Endodermal cell (in vitro differentiated cells): ENCODE data around the gene BCL2L14. TPM values are rescaled to one million over a fixed set of nuclear protein-coding genes. Genes with fewer than 3 reads are reported as not detected.
A peak's percentile ranks its signal among the peaks of the same experiment; 100 is the strongest.

Source experiments
- DNase-seq: peaks from one replicate; pipeline ENCODE4 v3.0.0-alpha.2; 2017
- H3K27ac ChIP-seq: 2 replicates; pipeline ENCODE4 v1.5.1; 2013; ENCODE audit warnings: mild to moderate bottlenecking, low read depth, low read length, moderate library complexity
- H3K27me3 ChIP-seq: 2 replicates; pipeline ENCODE4 v1.6.1; 2013; ENCODE audit warnings: mild to moderate bottlenecking, low read length, moderate library complexity; ENCODE audit not compliant: insufficient read depth, control insufficient read depth, poor library complexity, severe bottlenecking
- H3K36me3 ChIP-seq: 2 replicates; pipeline ENCODE4 v1.7.0; 2013; ENCODE audit warnings: mild to moderate bottlenecking, low read length, moderate library complexity; ENCODE audit not compliant: control insufficient read depth, insufficient read depth
- H3K4me1 ChIP-seq: one replicate; pipeline ENCODE4 v1.7.0; 2013; ENCODE audit warnings: low read length; ENCODE audit not compliant: control insufficient read depth, insufficient read depth
- H3K4me3 ChIP-seq: 2 replicates; pipeline ENCODE4 v1.5.1; 2013; ENCODE audit warnings: mild to moderate bottlenecking, low read length, moderate library complexity
- H3K9ac ChIP-seq: 2 replicates; pipeline ENCODE4 v1.6.1; 2013; ENCODE audit warnings: mild to moderate bottlenecking, low read length, moderate library complexity; ENCODE audit not compliant: poor library complexity, severe bottlenecking; ENCODE audit errors: extremely low read depth
- H3K9me3 ChIP-seq: 2 replicates; pipeline ENCODE4 v1.6.1; 2013; ENCODE audit warnings: mild to moderate bottlenecking, low read length, moderate library complexity; ENCODE audit not compliant: control insufficient read depth
- H3K27ac Mint-ChIP-seq: 2 replicates; pipeline ENCODE4 v1.8.0; 2020; ENCODE audit warnings: mixed read lengths
- H3K27me3 Mint-ChIP-seq: 2 replicates; pipeline ENCODE4 v1.8.0; 2021; ENCODE audit warnings: mild to moderate bottlenecking, mixed read lengths; ENCODE audit not compliant: insufficient read depth
- H3K36me3 Mint-ChIP-seq: 2 replicates; pipeline ENCODE4 v1.8.0; 2020; ENCODE audit warnings: low read depth, mixed read lengths
- H3K4me1 Mint-ChIP-seq: 2 replicates; pipeline ENCODE4 v1.8.0; 2020; ENCODE audit warnings: mixed read lengths
- H3K4me3 Mint-ChIP-seq: 2 replicates; pipeline ENCODE4 v1.8.0; 2020; ENCODE audit warnings: mild to moderate bottlenecking, moderate library complexity, mixed read lengths
- H3K9me3 Mint-ChIP-seq: 2 replicates; pipeline ENCODE4 v1.8.0; 2020; ENCODE audit warnings: mild to moderate bottlenecking, mixed read lengths
- WGBS, 2 experiments: methylation state at CpG; one replicate each; pipeline versions ENCODE4 v1.1.5 to v1.1.7; 2013; ENCODE audit warnings: missing lambda C conversion rate in 2 of 2, mixed read lengths in 1 of 2; ENCODE audit not compliant: insufficient coverage in 1 of 2, insufficient read length in 1 of 2; 5-methylcytosine and 5-hydroxymethylcytosine counted together
- total RNA-seq, 2 donors: library from RNA; stranded (reverse); fragmentation: NEBNext Ultra II Directional in 1 of 2; extraction: Animal tissue kit (Norgen Biotek cat#: 25700) in 1 of 2; gene quantifications; 2 replicates in 1 of 2; 3 replicates in 1 of 2; pipeline ENCODE4 v1.2.1, GENCODE V29; 2021
- TF ChIP-seq, protein P1 (sequence below): fragments of 200-600 bp; sonication (generic); conservative IDR thresholded peaks from 2 replicates; pipeline ENCODE4 v1.5.0; 2021; ENCODE audit warnings: antibody characterized with exemption, mild to moderate bottlenecking

BCL2L14 gene
- total RNA-seq, 2 donors from 2014 or later = 4.4 to 10.5 TPM

DNA sequence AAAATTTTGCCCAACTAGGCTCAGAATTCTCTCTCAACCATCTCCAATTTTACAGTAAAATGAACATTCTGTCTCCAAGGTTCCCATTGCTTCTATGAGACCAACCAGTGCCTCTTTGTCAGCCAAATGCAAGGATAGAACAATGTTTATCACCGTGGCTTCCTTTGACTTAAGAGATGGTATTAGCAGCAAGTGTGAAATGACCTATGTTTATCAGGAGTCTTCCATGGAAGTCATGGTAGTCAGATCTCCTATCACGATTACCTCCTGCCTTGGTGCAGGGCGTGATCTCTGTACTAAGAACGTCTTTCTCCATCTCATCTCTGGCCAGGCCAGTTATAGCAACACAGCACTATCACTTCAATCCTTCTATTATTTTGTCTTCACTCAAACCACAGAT, 6.1 kb upstream of the BCL2L14 start:
- Histone ChIP-seq H3K27ac (no peak overlapping the region), H3K9ac (no peak overlapping the region), H3K4me1 (peaks cover 4% of the 10 kb centered on the region), H3K27me3 (no peaks in the 10 kb centered on the region), H3K4me3 (no peak overlapping the region), H3K36me3 (no peaks in the 10 kb centered on the region), H3K9me3 (no peaks in the 10 kb centered on the region)
- Mint-ChIP-seq H3K9me3 (no peaks in the 10 kb centered on the region), H3K4me3 (no peak overlapping the region), H3K27me3 (no peaks in the 10 kb centered on the region), H3K36me3 (peaks cover 4% of the 10 kb centered on the region), H3K27ac (peak overlapping the region; percentile 91), H3K4me1 (peaks cover 57% of the 10 kb centered on the region)
- TF ChIP-seq, protein P1, sequence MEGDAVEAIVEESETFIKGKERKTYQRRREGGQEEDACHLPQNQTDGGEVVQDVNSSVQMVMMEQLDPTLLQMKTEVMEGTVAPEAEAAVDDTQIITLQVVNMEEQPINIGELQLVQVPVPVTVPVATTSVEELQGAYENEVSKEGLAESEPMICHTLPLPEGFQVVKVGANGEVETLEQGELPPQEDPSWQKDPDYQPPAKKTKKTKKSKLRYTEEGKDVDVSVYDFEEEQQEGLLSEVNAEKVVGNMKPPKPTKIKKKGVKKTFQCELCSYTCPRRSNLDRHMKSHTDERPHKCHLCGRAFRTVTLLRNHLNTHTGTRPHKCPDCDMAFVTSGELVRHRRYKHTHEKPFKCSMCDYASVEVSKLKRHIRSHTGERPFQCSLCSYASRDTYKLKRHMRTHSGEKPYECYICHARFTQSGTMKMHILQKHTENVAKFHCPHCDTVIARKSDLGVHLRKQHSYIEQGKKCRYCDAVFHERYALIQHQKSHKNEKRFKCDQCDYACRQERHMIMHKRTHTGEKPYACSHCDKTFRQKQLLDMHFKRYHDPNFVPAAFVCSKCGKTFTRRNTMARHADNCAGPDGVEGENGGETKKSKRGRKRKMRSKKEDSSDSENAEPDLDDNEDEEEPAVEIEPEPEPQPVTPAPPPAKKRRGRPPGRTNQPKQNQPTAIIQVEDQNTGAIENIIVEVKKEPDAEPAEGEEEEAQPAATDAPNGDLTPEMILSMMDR = no peak
- DNase-seq = peak; percentile 59
- 52 to 67% methylated on average over 1 to 4 of the region's 4 CpGs for WGBS, 2 experiments

DNA sequence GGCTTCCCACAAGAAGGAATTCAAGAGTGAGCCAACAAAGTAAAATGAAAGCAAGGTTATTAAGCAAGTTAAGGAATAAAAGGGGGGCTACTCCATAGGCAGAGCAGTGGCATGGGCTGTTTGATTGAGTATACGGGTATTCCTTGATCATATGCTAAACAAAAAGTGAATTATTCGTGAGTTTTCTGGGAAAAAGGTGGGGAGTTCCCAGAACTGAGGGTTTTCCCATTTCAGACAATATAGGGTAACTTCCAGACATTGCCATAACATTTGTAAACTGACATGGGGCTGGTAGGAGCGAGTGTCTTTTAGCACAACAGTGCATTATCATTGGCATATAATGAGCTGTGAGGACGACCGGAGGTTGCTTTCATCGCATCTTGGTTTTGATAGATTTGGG, 2.0 kb upstream of the BCL2L14 start:
- no peak for DNase-seq
- H3K4me3 Mint-ChIP-seq = no peak overlapping the region
- peaks cover 64% of the 10 kb centered on the region for H3K4me1 Mint-ChIP-seq
- Histone ChIP-seq H3K27me3 (no peaks in the 10 kb centered on the region), H3K27ac (no peak overlapping the region), H3K4me1 (peaks cover 21% of the 10 kb centered on the region), H3K36me3 (no peaks in the 10 kb centered on the region), H3K4me3 (no peak overlapping the region), H3K9ac (no peak overlapping the region), H3K9me3 (no peaks in the 10 kb centered on the region)
- WGBS, 2 experiments = 90 to 99% methylated on average over 6 of the region's 6 CpGs
- no peaks in the 10 kb centered on the region for H3K27me3 Mint-ChIP-seq
- TF ChIP-seq, protein P1 = no peak
- peaks cover 6% of the 10 kb centered on the region for H3K36me3 Mint-ChIP-seq
- H3K9me3 Mint-ChIP-seq = no peaks in the 10 kb centered on the region
- no peak overlapping the region for H3K27ac Mint-ChIP-seq

DNA sequence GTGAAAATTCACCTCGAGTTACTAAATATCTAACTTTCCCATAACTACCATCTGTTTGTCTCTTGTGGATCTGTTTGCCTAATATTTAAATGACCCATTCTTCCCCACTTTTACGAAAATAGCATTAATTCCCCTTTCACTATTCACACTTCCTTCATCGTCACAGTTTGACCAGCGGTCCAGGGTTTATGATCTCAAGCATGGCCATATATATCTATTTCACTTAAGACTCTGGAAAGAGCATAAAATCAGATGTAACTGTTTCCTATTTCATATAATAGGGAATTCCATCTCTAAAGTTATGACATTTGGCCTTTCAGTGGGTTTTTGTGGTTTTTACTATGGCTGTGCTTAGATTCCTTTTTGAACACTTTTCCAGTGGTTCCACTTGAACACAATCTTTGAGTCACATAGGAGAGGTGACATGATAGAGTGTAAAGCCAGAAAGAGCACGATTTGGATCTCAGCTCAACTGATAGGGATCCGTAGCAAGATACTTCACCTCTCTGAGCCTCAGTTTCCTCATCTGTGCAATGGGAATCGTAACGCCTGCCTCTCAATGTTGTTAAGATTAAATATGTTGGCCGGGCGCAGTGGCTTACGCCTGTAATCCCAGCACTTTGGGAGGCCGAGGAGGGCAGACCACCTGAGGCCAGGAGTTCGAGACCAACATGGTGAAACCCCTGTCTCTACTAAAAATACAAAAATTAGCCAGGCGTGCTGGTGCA, 754 bp upstream of the BCL2L14 start:
- Mint-ChIP-seq H3K4me1 (peaks cover 53% of the 10 kb centered on the region), H3K36me3 (peaks cover 6% of the 10 kb centered on the region), H3K9me3 (no peaks in the 10 kb centered on the region), H3K27me3 (no peaks in the 10 kb centered on the region), H3K27ac (no peak overlapping the region), H3K4me3 (no peak overlapping the region)
- DNase-seq = no peak
- Histone ChIP-seq H3K4me3 (no peak overlapping the region), H3K4me1 (peaks cover 17% of the 10 kb centered on the region), H3K27ac (no peak overlapping the region), H3K36me3 (no peaks in the 10 kb centered on the region), H3K9me3 (no peaks in the 10 kb centered on the region), H3K9ac (no peak overlapping the region), H3K27me3 (no peaks in the 10 kb centered on the region)
- TF ChIP-seq, protein P1 = no peak
- 93 to 95% methylated on average over 10 to 14 of the region's 14 CpGs for WGBS, 2 experiments
